Measurements from ENCODE around the gene PAIP2B. TPM values are rescaled to one million over a fixed set of nuclear protein-coding genes. Genes with fewer than 3 reads are reported as not detected.
A peak's percentile ranks its signal among the peaks of the same experiment; 100 is the strongest.

Gene PAIP2B
- total and polyA plus RNA-seq, 2 of the 13 experiments (the other 11 are each of a cell fraction or from before 2014, with no cell fraction given): 0.16 to 0.29 TPM

- TF ChIP-seq BATF2 (CRISPR knock-in tag; IDR thresholded peaks at IDR 0.05) (no peak), SOX6 (IDR thresholded peaks at IDR 0.05) (no peak), SOX6 (CRISPR knock-in tag; IDR thresholded peaks at IDR 0.05) (0 out of 2 replicates have a peak, but pooled peaks have one; percentile 11), NR2C2 (CRISPR knock-in tag; IDR thresholded peaks at IDR 0.05; ENCODE audit: borderline replicate concordance) (peak; percentile 63; the same call in 1 of the 2 replicates), ZNF770 (CRISPR knock-in tag; IDR thresholded peaks at IDR 0.05) (peak; percentile 87), BCL6 (CRISPR knock-in tag; IDR thresholded peaks at IDR 0.05) (peak; percentile 60), MTF1 (CRISPR knock-in tag; IDR thresholded peaks at IDR 0.05) (no peak), RXRB (CRISPR knock-in tag; IDR thresholded peaks at IDR 0.05; ENCODE audit: borderline replicate concordance) (peak; percentile 75)
Measured at GRCh38 chr2:71173096-71173495, 53.8 kb downstream of the PAIP2B start (continued).

- no TSS peak for BruUV-seq (replicated peaks)
- no peak; the same call in 2 of the 3 replicates for ATAC-seq
- WGBS (ENCODE audit: low lambda C conversion rate): 7% methylated on average over 3 of the region's 3 CpGs
- in situ Hi-C loops (cut with HindIII; ENCODE audit: extremely low pct_ligation_motif_present, low pct_unique_long_range_greater_than_20kb): no loop called here
- FAIRE-seq: no peak
- H3K27ac ChIP-seq (ENCODE audit: extremely low read length, insufficient read depth, low read length): no peak overlapping the region
- H3K36me3 ChIP-seq (replicated peaks in 1 of 2; ENCODE audit: control insufficient read depth in 1 of 2, insufficient read depth in 2 of 2, low read length in 2 of 2): no peaks in the 10 kb centered on the region
- H3K9me3 ChIP-seq (ENCODE audit: low read length): no peaks in the 10 kb centered on the region
- H3K9ac ChIP-seq (ENCODE audit: insufficient read depth, low read depth, low read length): no peak overlapping the region
- H3K4me3 ChIP-seq (replicated peaks in 1 of 3; ENCODE audit: insufficient read depth in 1 of 3, low read depth in 2 of 3, low read length in 3 of 3): no peak overlapping the region
- H3K79me2 ChIP-seq (ENCODE audit: insufficient read depth, low read length): no peaks in the 10 kb centered on the region
- ChIA-PET POLR2A (no interaction called here), CTCF (ENCODE audit: low intra/inter-chr PET ratio, low total read pairs) (no interaction called here)
- no peak overlapping the region for H2AFZ ChIP-seq (ENCODE audit: low read length)
- no peak overlapping the region for H3K4me2 ChIP-seq (ENCODE audit: low read depth, low read length)
- DNase-seq (ENCODE audit: low spot score): no peak
- intact Hi-C loops (cut with micrococcal nuclease; ENCODE audit: unreplicated experiment): no loop called here
- no peaks in the 10 kb centered on the region for H4K20me1 ChIP-seq (ENCODE audit: insufficient read depth, low read length)
- 0 out of 5 replicates have a peak, but pooled peaks cover 0 to 8% of the 10 kb centered on the region in 2 experiments for H3K27me3 ChIP-seq (ENCODE audit: control insufficient read depth in 1 of 2, insufficient read depth in 2 of 2, low read length in 2 of 2)
- no peaks in the 10 kb centered on the region for H3K4me1 ChIP-seq (ENCODE audit: insufficient read depth, low read length)
- TF ChIP-seq MZF1 (CRISPR knock-in tag; IDR thresholded peaks at IDR 0.05; ENCODE audit: borderline replicate concordance) (no peak), ZNF766 (CRISPR knock-in tag; IDR thresholded peaks at IDR 0.05; ENCODE audit: borderline replicate concordance) (no peak), REST (IDR thresholded peaks at IDR 0.05; ENCODE audit: borderline replicate concordance in 1 of 2, low read depth in 1 of 2, low read length in 2 of 2) (no peak), DMTF1 (CRISPR knock-in tag; IDR thresholded peaks at IDR 0.05) (no peak), MXI1 (IDR thresholded peaks at IDR 0.05; ENCODE audit: borderline replicate concordance, low read depth, low read length) (no peak), ZFP90 (CRISPR knock-in tag; IDR thresholded peaks at IDR 0.05; ENCODE audit: borderline replicate concordance) (no peak), HOXD1 (CRISPR knock-in tag; IDR thresholded peaks at IDR 0.05) (no peak)
Measured at GRCh38 chr2:71166812-71167211, 60.1 kb downstream of the PAIP2B start.
